ENCODE results near the gene MRPL28. TPM values are rescaled to one million over a fixed set of nuclear protein-coding genes. Genes with fewer than 3 reads are reported as not detected.

The MRPL28 gene
- total and polyA plus RNA-seq, 2 donors (not counting 3 experiments of a cell fraction or from before 2014, with no cell fraction given) = 104 to 180 TPM

DNA sequence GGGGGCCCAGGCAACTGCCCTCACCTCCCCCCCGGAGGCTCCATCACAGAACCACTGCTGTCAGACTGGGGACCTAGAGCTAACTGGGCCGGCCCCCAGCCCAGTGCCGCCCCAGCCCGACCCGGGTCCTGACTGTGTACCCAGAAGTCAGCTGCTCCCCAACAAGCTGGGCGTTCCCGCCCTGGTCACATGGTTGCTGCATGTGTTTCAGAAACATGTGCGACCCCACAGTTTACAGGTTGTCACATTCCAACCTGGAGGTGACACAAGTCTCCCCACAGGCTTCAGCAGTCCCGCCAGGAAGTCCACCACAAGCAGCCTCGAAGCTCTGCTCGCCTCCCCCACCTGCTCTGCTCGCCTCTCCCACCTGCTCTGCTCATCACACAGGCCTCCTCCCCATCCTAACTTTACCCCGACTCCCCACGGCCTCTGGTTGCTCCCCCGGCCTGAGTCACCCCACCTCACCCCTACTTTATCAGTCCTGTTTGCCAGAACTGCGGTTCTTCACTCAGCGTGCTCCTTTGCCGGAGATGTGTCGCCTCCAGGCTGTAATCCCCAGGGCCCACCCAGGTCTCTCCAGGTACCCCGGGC lies 968 bp downstream of the MRPL28 start:
- FAIRE-seq = no peak
- POLR2A ChIA-PET = no interaction called here
- intact Hi-C loops (cut with micrococcal nuclease) = no loop called here
- Histone ChIP-seq H3K9me3 (replicated peaks; ENCODE audit: control insufficient read depth, insufficient read depth, low read length) (no peaks in the 10 kb centered on the region), H3K9ac (replicated peaks; ENCODE audit: extremely low read depth, insufficient read depth, low read length) (no peak overlapping the region), H3K4me2 (ENCODE audit: insufficient read depth, low read length) (no peak overlapping the region), H3K4me3 (replicated peaks in 1 of 3; ENCODE audit: insufficient read depth in 1 of 3, low read depth in 1 of 3, low read length in 3 of 3) (no peak overlapping the region), H2AFZ (ENCODE audit: low read depth, low read length) (no peak overlapping the region), H3K79me2 (ENCODE audit: control insufficient read depth, insufficient read depth, low read length) (no peaks in the 10 kb centered on the region), H3K27ac (ENCODE audit: insufficient read depth, low read depth, low read length) (no peak overlapping the region), H3K36me3 (ENCODE audit: control insufficient read depth in 2 of 2, extremely low read depth in 1 of 2, insufficient read depth in 2 of 2, low read length in 2 of 2) (peaks cover 6 to 42% of the 10 kb centered on the region in 2 experiments), H3K9me1 (replicated peaks; ENCODE audit: control insufficient read depth, extremely low read depth, insufficient read depth, low read length) (no peaks in the 10 kb centered on the region), H4K20me1 (replicated peaks; ENCODE audit: control insufficient read depth, extremely low read depth, insufficient read depth, low read length) (no peaks in the 10 kb centered on the region), H3K27me3 (ENCODE audit: control insufficient read depth in 2 of 2, insufficient read depth in 2 of 2, low read length in 2 of 2) (no peaks in the 10 kb centered on the region), H3K4me1 (ENCODE audit: control insufficient read depth, extremely low read depth, insufficient read depth, low read length) (peaks cover 8% of the 10 kb centered on the region)
- no TSS peak for BruUV-seq (replicated peaks)
- no peak for TF ChIP-seq JUN (IDR thresholded peaks at IDR 0.05; ENCODE audit: borderline replicate concordance, insufficient read depth, insufficient read length, low read depth)
- TF ChIP-seq, protein P1, sequence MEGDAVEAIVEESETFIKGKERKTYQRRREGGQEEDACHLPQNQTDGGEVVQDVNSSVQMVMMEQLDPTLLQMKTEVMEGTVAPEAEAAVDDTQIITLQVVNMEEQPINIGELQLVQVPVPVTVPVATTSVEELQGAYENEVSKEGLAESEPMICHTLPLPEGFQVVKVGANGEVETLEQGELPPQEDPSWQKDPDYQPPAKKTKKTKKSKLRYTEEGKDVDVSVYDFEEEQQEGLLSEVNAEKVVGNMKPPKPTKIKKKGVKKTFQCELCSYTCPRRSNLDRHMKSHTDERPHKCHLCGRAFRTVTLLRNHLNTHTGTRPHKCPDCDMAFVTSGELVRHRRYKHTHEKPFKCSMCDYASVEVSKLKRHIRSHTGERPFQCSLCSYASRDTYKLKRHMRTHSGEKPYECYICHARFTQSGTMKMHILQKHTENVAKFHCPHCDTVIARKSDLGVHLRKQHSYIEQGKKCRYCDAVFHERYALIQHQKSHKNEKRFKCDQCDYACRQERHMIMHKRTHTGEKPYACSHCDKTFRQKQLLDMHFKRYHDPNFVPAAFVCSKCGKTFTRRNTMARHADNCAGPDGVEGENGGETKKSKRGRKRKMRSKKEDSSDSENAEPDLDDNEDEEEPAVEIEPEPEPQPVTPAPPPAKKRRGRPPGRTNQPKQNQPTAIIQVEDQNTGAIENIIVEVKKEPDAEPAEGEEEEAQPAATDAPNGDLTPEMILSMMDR (IDR thresholded peaks at IDR 0.05; ENCODE audit: extremely low read depth in 1 of 2, insufficient read depth in 1 of 2, low read depth in 1 of 2, low read length in 2 of 2) = no peak
- no peak for TF ChIP-seq GATA2 (IDR thresholded peaks at IDR 0.05; ENCODE audit: insufficient read depth, insufficient read length, low read depth, low read length)
- TF ChIP-seq, protein P2, sequence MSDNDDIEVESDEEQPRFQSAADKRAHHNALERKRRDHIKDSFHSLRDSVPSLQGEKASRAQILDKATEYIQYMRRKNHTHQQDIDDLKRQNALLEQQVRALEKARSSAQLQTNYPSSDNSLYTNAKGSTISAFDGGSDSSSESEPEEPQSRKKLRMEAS (IDR thresholded peaks at IDR 0.05; ENCODE audit: insufficient read depth, insufficient read length) = no peak
- no peak for TF ChIP-seq FOS (IDR thresholded peaks at IDR 0.05; ENCODE audit: borderline replicate concordance, insufficient read depth, low read length)
- TF ChIP-seq POLR2AphosphoS5 (IDR thresholded peaks at IDR 0.05; ENCODE audit: insufficient read depth, low read depth, low read length) = no peak
- no peak for TF ChIP-seq MYC (IDR thresholded peaks at IDR 0.05; ENCODE audit: low read depth, low read length)
- no peak for TF ChIP-seq POLR2A (IDR thresholded peaks at IDR 0.05; ENCODE audit: low read depth, low read length)
- no peak for TF ChIP-seq EZH2 (IDR thresholded peaks at IDR 0.05; ENCODE audit: borderline replicate concordance, low read depth, low read length, severe bottlenecking)
- CTCF ChIA-PET = interaction anchor here (1.8 kb wide), 1 partner anchor 7 kb away, joined by 13 read pairs; no protein-coding TSS in a partner anchor
- DNase-seq (ENCODE audit: low read depth, low spot score) = no peak
- dilution Hi-C loops (cut with MboI; ENCODE audit: extremely low pct_ligation_motif_present, low sequenced_read_pairs) = no loop called here

Measured in endothelial cell of umbilical vein (primary cell).